Measurements from ENCODE around the gene SV2C. TPM values are rescaled to one million over a fixed set of nuclear protein-coding genes. Genes with fewer than 3 reads are reported as not detected.

The SV2C gene
- total and polyA plus RNA-seq, 2 of the 13 experiments (the other 11 are each of a cell fraction or from before 2014, with no cell fraction given): not detected

DNA sequence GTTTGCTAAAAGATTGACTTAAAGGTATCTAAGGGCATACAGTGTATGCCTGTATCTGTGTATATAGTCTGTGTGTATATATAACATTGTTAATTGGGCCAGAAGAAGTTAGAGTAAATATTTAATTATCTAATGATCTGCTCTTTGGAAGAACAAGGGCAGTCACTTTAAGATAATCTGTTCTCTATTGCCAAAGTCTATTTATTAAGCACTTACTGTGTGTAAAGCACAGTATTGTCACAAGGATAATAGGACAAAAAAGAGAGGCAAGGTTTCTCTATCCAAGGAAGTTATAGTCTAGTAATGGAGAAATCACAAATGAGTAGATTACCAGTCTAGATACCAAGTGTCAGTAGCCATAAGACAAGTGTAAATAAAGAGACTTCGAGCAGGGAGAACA lies 51.5 kb downstream of the SV2C start:
- Histone ChIP-seq H3K4me3 (replicated peaks in 1 of 3; ENCODE audit: insufficient read depth in 1 of 3, low read depth in 2 of 3, low read length in 3 of 3) (no peak overlapping the region), H3K27me3 (ENCODE audit: control insufficient read depth in 1 of 2, insufficient read depth in 2 of 2, low read length in 2 of 2) (peaks cover 0 to 13% of the 10 kb centered on the region in 2 experiments; a peak in 2 of 5 replicates), H4K20me1 (ENCODE audit: insufficient read depth, low read length) (no peaks in the 10 kb centered on the region), H3K9ac (ENCODE audit: insufficient read depth, low read depth, low read length) (no peak overlapping the region), H3K4me2 (ENCODE audit: low read depth, low read length) (no peak overlapping the region), H3K9me3 (ENCODE audit: low read length) (no peaks in the 10 kb centered on the region), H2AFZ (ENCODE audit: low read length) (no peak overlapping the region), H3K79me2 (ENCODE audit: insufficient read depth, low read length) (no peaks in the 10 kb centered on the region), H3K27ac (ENCODE audit: extremely low read length, insufficient read depth, low read length) (no peak overlapping the region), H3K4me1 (ENCODE audit: insufficient read depth, low read length) (no peaks in the 10 kb centered on the region), H3K36me3 (replicated peaks in 1 of 2; ENCODE audit: control insufficient read depth in 1 of 2, insufficient read depth in 2 of 2, low read length in 2 of 2) (no peaks in the 10 kb centered on the region)
- POLR2A ChIA-PET: no interaction called here
- ATAC-seq (no peak), DNase-seq (ENCODE audit: low spot score) (no peak), FAIRE-seq (no peak)
- CTCF ChIA-PET (ENCODE audit: low intra/inter-chr PET ratio, low total read pairs): no interaction called here
- TF ChIP-seq GZF1 (CRISPR knock-in tag; IDR thresholded peaks at IDR 0.05) (no peak), ATAD3A (CRISPR knock-in tag; IDR thresholded peaks at IDR 0.05) (no peak), SNRNP70 (IDR thresholded peaks at IDR 0.05; ENCODE audit: low read depth, low read length) (no peak), PRMT3 (CRISPR knock-in tag; IDR thresholded peaks at IDR 0.05; ENCODE audit: borderline replicate concordance, low read depth) (no peak), ZNF878 (CRISPR knock-in tag; IDR thresholded peaks at IDR 0.05) (no peak), ZFP1 (CRISPR knock-in tag; IDR thresholded peaks at IDR 0.05) (no peak), ZNF839 (CRISPR knock-in tag; IDR thresholded peaks at IDR 0.05; ENCODE audit: borderline replicate concordance) (no peak), ZSCAN12 (CRISPR knock-in tag; IDR thresholded peaks at IDR 0.05) (no peak), AHR (CRISPR knock-in tag; IDR thresholded peaks at IDR 0.05) (no peak), NFATC3 (CRISPR knock-in tag; IDR thresholded peaks at IDR 0.05) (no peak), FOXA1 (IDR thresholded peaks at IDR 0.05) (no peak), FOXA1 (CRISPR knock-in tag; IDR thresholded peaks at IDR 0.05) (no peak), ZNF644 (CRISPR knock-in tag; IDR thresholded peaks at IDR 0.05; ENCODE audit: low read depth) (no peak)
- TF ChIP-seq, protein P1, sequence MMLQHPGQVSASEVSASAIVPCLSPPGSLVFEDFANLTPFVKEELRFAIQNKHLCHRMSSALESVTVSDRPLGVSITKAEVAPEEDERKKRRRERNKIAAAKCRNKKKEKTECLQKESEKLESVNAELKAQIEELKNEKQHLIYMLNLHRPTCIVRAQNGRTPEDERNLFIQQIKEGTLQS (CRISPR knock-in tag; IDR thresholded peaks at IDR 0.05): no peak
- TF ChIP-seq, protein P2, sequence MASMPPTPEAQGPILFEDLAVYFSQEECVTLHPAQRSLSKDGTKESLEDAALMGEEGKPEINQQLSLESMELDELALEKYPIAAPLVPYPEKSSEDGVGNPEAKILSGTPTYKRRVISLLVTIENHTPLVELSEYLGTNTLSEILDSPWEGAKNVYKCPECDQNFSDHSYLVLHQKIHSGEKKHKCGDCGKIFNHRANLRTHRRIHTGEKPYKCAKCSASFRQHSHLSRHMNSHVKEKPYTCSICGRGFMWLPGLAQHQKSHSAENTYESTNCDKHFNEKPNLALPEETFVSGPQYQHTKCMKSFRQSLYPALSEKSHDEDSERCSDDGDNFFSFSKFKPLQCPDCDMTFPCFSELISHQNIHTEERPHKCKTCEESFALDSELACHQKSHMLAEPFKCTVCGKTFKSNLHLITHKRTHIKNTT (CRISPR knock-in tag; IDR thresholded peaks at IDR 0.05): no peak
- intact Hi-C loops (cut with micrococcal nuclease; ENCODE audit: unreplicated experiment) (no loop called here), in situ Hi-C loops (cut with HindIII; ENCODE audit: extremely low pct_ligation_motif_present, low pct_unique_long_range_greater_than_20kb) (no loop called here)
- BruUV-seq (replicated peaks): no TSS peak
- WGBS (ENCODE audit: low lambda C conversion rate): 0% methylated on average over 1 of the region's 1 CpG
